Retina (tissue), 1 donor: ENCODE results near the gene KIRREL2.
"Not testable (repeated sequence)": the region's sequence is repeated elsewhere in the genome, so short reads cannot be mapped to it uniquely, and the experiment has no call there.

Experiments
- DNase-seq: peaks from one replicate; pipeline ENCODE4 v3.0.0-alpha.2; 2016

Gene KIRREL2

GRCh38 chr19:35870124-35870736 lies 13.5 kb downstream of the KIRREL2 start:
- DNase-seq = not testable (repeated sequence)

- DNase-seq = no peak
These were observed 14.1 kb downstream of the KIRREL2 start for GRCh38 chr19:35870798-35871197.

DNA sequence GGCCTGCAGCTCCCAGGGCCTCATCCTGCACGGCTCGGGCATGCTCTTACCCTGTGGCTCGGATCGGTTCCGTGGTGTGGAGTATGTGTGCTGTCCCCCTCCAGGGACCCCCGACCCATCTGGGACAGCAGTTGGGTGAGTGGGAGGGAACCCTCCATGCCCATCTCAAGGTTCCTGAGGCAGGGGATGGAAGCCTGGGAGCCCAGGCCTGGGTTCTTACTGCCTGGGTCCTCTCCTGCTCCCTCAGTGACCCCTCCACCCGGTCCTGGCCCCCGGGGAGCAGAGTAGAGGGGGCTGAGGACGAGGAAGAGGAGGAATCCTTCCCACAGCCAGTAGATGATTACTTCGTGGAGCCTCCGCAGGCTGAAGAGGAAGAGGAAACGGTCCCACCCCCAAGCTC lies 14.9 kb downstream of the KIRREL2 start:
- no peak for DNase-seq

DNA sequence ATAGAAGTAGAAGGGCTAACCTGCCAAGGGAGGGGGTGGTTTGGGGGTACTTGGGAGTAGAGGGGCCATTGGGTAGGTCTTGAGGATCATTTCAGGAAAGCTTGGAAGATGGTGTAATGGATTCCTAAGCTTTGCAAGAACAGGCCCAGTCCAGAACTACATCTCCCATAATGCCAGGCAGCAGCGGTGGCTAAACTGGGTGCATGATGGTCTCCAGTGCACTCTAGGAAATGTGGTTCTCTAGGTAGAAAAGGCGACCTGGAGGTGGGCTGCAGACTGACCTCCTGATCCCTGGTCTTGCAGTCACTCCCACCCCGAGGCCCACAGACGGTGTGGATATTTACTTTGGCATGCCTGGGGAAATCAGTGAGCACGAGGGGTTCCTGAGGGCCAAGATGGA lies 15.5 kb downstream of the KIRREL2 start:
- no peak for DNase-seq

DNA sequence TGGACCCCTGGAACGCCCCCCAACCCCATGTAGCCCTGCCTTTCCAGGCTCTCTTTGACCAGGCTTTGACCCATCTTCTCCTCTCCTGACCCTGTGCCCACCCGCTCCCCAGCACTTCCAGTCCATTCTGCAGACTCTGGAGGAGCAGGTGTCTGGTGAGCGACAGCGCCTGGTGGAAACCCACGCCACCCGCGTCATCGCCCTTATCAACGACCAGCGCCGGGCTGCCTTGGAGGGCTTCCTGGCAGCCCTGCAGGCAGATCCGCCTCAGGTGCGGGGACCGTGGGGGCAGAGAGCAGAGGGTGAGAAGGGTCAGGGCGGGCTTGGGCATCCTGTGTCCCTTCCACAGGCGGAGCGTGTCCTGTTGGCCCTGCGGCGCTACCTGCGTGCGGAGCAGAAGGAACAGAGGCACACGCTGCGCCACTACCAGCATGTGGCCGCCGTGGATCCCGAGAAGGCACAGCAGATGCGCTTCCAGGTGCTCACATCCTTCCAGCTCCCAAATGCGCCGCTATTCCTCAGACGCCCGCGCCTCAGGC lies 17.8 kb downstream of the KIRREL2 start:
- no peak for DNase-seq

GRCh38 chr19:35879068-35879467 lies 22.4 kb downstream of the KIRREL2 start:
- no peak for DNase-seq

- peak; percentile 88 for DNase-seq
These were observed 23.1 kb downstream of the KIRREL2 start for GRCh38 chr19:35879770-35880317.

- peak; percentile 53 for DNase-seq
These were observed 25.6 kb downstream of the KIRREL2 start for GRCh38 chr19:35882114-35882832.

GRCh38 chr19:35883882-35884281 lies 27.2 kb downstream of the KIRREL2 start:
- DNase-seq = no peak

DNA sequence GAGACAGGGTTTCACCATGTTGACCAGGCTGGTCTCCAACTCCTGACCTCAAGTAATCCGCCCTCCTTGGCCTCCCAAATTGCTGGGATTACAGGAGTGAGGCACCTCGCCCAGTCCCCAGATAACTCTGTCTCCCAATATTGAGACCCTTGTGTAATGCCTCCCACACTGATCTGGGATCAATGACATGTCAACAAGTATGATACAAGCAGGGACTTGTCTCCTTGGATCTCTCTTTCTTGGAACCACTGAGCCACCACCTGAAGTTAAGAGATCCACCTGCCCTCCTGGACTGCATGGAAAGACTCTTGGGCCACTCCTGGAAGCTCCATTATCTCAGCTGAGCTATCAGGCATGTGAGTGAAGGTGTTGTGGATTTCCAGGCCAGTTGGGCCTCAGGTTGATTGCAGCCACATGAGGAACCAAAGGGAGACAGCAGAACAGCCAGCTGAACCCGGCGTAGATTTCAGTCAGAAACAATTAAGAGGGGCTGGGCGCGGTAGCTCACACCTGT lies 28.6 kb downstream of the KIRREL2 start:
- no peak for DNase-seq

GRCh38 chr19:35885904-35886303 lies 29.2 kb downstream of the KIRREL2 start:
- no peak for DNase-seq

GRCh38 chr19:35887197-35887596 lies 30.5 kb downstream of the KIRREL2 start:
- no peak for DNase-seq

DNA sequence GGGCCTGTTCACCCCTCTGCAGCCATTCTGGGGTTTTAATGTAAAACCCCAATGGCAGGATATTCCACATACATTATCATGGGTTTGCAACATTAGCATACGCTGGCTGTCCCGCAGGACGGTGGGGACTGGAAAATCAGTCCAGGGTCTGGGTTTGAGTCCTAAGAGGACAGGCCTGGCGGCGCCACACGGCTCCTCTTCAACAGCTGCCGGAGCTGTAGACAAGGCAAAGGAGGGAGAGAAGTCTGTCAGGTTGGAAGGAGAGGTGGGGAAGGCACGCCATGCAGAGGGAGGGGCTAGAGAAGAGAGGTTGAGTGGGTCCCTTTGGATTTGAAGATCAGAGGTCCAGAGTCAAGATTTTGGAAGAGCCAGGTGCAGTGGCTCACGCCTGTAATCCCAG lies 31.7 kb downstream of the KIRREL2 start:
- no peak for DNase-seq

GRCh38 chr19:35889370-35890112 lies 32.8 kb downstream of the KIRREL2 start:
- DNase-seq = no peak

DNA sequence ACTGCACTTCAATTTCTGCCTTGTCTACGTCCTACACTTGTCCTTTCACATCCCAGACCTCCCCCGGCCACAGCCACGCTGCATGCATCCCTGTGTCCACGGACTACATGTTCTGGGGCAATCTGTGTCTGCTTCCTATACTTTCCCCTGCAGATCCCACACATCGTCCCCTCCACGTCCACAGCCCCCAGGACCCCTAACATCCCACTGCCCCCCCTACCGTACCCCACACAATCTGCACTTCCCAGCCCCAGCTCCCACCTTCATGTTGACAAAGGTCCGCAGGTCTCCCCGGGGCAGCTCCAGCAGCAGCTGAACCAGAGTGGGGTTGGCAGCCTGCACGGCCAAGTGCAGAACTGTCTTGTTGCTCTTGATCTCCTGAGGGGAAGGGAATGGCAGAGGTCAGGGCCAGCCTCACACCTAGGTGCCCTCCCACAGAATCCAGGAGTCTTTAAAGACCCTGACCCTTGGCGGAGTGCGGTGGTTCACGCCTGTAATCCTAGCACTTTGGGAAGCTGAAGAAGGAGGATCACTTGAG lies 33.5 kb downstream of the KIRREL2 start:
- no peak for DNase-seq

DNA sequence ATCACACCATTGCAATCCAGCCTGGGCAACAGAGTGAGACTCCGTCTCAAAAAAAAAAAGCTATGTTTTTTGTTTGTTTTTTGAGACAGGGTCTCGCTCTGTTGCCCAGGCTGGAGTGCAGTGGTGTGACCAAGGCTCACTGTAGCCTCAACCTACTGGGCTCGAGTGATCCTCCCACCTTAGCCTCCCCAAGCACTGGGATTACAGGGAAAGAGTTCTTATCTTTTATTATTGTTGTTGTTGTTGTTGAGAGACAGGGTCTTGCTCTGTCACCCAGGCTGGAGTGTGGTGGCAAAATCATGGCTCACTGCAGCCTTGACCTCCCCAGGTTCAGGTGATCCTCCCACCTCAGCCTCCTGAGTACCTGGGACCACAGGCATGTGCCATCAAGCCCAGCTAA lies 35.1 kb downstream of the KIRREL2 start:
- DNase-seq = not testable (repeated sequence)

- no peak for DNase-seq
These were observed 37.6 kb downstream of the KIRREL2 start for GRCh38 chr19:35894342-35894741.

- no peak for DNase-seq
These were observed 39.4 kb downstream of the KIRREL2 start for GRCh38 chr19:35895911-35896642.

GRCh38 chr19:35896643-35897040 lies 39.9 kb downstream of the KIRREL2 start:
- DNase-seq = no peak

DNA sequence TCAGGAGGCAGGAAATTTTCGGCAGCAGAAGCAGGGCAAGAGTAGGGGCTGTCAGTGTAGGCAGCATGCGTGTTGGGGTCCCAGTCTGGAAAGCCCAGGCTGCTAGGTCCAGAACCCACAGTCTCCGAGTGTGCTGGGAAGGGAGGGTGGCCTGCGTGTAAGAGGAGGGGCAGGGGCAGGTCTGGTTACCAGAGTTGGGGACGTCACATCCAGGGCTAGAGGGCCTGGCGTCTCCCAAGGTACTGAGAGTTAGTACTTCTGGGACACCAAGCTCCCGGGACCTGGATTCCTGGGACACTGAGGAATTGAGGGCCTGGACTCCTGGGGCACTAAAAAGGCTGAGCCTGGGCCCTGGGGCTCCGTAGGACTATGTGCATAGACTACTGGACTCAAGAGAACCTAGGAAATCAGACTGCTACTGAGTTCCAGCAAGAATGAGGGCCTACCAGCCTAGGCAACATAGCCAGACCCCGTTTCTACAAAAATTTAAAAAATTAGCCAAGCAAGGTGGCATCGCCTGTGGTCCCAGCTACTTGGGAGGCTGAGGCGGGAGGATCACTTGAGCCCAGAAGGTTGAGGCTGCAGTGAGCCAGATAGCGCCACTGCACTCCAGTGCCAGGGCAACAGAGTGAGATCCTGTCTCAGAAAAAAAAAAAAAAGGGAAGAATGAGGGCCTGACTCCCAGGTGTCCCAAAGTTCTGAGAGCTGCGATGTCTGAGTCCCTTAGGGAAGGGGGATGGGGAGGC lies 41.2 kb downstream of the KIRREL2 start:
- no peak for DNase-seq

GRCh38 chr19:35898499-35898809 lies 41.7 kb downstream of the KIRREL2 start:
- no peak for DNase-seq
